Caki2 (cell line): Measurements from ENCODE around the gene ZMPSTE24. TPM values are rescaled to one million over a fixed set of nuclear protein-coding genes. Genes with fewer than 3 reads are reported as not detected.

Experiments
- DNase-seq: peaks from one replicate; pipeline ENCODE4 v3.0.0-alpha.2; 2015; ENCODE audit warnings: low read depth
- in situ Hi-C: cut with HindIII; loops from 2 replicates; pipeline ENCODE4 v1.10.0; 2016; ENCODE audit warnings: low sequenced_read_pairs, low pct_unique_long_range_greater_than_20kb, mixed read lengths
- total RNA-seq: library from RNA; depleted of rRNA; stranded (reverse); fragments of >200 nt; shearing (Covaris generic); gene quantifications from 2 replicates; pipeline ENCODE4 v1.2.3, GENCODE V29; 2014; ENCODE audit warnings: low replicate concordance

The ZMPSTE24 gene
- total RNA-seq, 1 experiment from 2014 or later = 23.7 TPM

DNA sequence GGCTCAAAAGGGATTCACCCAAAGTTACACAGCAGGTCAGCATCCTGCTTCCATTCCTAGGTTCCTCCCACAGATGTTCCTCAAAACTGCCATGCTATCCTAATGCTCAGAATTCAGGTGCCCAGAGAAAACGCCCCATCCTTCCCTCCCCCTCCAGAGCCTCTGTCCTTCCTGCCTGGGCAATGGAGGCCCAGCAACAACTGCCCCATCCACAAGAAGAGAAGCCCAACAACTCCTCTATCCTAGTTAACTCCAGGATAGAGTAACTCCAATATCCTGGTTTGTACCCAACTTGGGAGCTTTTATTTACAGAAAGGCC, 42.2 kb downstream of the ZMPSTE24 start:
- no peak for DNase-seq
- in situ Hi-C loops = no loop called here

DNA sequence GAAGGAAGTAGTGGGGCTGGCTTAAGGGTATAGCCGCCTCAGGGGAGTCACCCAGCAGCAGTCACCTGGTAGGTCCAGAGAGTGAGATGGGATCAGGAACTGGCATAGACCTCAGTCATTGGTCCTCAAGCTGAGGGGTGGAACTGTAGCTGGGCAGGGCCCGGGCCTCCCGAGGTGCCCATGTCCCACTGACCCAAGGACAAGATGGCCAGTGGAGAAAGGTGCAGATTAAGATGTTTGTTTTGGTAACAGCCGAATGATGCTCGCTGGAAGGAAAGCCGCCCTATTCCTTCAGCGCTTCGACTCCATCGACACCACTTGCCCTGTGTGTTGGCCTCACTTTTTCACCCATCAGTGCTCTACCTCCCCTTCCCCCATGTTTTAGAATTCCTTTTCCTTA, 42.6 kb downstream of the ZMPSTE24 start:
- no peak for DNase-seq
- in situ Hi-C loops = no loop called here

DNA sequence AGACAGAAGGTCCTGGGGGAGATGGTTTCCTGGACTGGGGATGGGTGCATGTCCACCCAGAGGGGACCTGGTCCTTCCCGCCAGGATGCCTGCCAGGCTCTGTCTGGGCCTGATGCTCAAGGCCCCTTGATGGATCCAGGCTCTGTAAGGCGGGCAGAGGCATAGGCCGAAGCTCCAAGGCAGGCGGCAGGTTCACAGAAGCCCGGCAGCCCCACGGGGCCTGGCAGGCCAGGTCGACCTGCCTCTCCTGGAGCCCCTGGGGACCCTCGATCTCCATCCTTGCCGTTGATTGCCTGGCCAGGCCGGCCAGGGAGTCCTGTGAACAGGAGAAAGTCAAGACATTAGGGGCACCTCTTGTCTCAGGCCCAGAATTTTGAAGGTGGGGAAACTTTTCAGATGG, 43.0 kb downstream of the ZMPSTE24 start:
- DNase-seq = no peak
- in situ Hi-C loops = no loop called here

DNA sequence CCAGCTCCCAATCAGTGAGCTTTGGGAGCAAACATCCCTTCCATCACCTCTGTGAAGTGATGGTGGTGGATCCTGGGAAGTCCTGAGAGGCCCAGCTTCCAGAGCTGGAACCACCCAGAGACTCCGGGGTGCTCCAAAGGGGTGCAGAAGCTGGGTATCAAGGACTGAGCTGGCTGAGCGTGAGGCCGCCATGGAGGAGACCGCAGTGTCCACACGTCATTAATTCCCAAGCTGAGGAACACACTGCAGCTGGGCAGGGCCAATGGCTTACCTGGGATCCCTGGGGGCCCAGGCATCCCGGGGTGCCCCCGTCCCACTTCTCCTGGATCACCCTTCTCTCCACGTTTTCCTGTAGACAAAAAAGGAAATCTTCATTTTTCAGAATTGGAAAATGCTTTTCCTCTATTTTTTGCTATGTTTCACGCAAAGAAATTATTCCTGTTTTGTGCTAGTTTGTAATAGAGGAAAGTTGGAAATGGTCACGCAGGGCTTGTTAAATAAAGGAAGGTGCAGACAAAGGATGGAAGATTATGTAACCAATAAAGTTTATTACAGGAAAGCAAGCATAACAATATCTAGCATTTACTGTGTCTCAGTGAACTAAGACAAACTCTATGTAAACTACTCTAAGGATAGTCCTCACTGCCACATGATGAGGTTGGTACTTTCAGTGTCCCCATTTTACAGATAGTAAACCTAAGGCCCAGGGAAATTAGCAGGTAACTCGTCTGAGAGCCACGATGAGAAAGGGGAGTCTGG, 43.7 kb downstream of the ZMPSTE24 start:
- no peak for DNase-seq
- in situ Hi-C loops = no loop called here

DNA sequence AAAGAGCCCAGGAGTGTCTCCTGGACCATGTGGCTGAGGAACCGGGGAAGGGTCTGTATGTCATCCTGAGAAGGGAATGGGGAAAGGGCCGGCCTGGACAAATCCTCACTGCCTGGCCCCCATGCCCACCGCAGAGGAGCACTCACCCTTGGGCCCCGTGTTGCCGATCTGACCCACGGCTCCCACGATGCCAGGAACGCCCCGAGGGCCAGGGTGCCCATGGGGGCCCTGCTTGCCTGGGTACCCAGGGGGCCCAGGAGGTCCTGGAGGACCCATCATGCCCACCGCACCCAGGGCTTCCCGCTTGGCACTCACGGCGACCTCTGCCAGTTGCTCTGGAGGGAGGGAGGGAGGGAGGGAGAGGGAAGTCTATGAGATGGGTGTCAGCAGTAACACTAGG, 44.4 kb downstream of the ZMPSTE24 start:
- in situ Hi-C loops = no loop called here
- no peak for DNase-seq

DNA sequence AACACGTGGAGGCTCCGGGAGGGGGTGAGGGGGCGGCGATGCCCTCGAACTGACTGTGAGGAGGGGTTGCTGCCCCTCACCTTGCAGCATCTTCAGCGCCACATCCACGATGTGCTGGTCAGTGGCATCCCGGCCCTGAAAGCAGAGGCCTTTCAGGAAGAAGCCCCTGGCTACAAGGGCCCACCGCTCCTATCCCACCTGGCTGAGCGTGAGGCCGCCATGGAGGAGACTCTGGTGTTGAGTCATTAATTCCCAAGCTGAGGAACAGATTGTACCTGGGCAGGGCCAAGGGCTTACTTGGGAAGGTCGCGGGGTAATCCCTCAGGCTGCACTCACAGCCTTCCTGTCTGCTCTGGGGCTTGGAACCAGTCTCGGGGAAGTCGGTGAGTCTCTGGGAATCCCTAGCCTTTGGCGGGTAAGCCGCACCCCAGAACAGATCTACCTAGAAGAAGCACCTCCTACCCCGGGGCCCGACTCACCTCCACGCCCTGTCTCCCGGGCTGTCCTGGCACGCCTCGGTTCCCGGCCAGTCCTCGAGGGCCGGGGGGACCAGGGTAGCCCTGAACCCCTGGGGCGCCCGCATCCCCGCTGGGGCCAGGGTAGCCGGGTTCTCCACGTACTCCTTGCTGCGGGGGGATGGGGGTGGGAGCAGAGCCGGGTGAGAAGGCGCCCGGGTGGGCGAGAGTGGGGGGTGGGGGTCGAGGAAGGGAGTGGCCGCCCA, 45.2 kb downstream of the ZMPSTE24 start:
- in situ Hi-C loops = no loop called here
- DNase-seq = no peak

DNA sequence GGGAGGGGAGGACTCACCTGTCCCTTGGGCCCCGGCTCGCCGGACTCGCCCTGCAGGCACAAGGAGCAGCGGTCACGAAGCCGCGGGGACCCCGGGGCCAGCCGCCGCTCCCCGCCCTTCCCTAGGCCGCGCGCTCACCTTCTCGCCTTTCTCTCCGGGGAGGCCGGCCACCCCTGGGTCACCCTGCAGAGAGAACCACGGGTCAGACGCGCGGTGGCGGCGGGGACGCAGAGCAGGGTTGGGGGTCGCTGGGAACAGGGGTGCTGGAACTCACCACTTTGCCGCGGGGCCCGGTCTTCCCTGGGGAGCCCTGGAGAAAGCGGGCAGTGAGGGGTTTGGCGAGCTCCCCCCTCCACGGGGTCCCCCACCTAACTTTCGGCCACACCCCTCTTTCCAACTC, 45.8 kb downstream of the ZMPSTE24 start:
- in situ Hi-C loops = no loop called here
- no peak for DNase-seq

DNA sequence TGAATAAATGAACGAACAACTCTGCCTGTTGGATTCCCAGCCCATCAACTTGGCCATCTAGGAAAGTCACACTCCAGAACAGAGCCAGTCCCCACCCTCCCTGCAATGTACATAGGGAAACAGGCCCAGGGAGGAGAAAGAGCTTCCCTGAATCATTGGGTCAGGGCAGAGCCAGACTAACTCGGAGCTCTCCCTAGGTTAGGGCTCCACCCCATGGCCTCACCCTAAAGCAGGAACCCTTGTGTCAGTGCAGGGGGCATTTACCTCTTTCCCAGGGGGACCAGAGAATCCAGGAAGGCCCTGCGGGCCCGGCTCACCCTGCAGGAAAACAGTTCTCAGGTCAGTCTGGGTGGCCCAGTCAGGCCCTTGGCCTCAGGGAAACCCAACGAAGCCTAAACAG, 47.4 kb downstream of the ZMPSTE24 start:
- DNase-seq = no peak
- in situ Hi-C loops = no loop called here

DNA sequence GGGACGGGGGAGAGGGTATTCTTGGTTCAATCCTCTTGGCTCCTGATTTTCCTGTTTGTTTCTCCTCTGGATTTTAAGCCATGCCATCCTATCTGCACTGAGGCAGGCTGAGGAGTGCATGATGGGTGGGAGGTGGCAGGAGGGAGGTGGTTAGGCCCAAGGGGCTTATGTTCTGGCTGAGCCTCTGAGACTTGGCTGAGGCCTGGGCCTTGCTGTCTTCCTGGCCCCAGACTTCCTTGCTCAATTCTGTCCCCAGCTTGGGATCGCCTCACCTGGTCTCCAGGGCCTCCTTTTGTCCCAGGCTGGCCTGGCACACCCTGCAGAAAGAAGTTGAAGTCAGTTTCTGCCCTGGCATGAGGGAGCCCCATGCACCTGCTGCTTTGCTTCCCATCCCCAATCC, 47.8 kb downstream of the ZMPSTE24 start:
- in situ Hi-C loops = no loop called here
- DNase-seq = no peak

DNA sequence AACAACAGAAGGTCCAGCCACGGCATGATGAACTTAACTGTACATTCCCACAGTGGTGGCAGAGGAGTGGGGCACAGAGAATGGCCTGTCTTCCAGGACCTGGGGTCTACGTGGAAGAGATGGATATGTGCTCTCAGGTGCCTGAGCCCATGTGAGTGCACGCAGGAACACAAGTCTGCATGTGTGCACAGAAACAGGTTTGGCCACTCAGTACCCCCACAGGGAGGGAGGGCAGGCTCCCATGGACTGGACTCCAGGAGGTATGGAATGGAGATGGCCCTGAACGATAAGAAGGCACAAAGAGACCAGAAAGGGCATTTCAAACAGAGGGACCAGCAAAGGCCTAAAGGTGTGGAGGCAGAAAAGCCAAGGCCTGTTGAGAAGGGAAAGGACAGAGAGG, 48.3 kb downstream of the ZMPSTE24 start:
- in situ Hi-C loops = no loop called here
- no peak for DNase-seq

DNA sequence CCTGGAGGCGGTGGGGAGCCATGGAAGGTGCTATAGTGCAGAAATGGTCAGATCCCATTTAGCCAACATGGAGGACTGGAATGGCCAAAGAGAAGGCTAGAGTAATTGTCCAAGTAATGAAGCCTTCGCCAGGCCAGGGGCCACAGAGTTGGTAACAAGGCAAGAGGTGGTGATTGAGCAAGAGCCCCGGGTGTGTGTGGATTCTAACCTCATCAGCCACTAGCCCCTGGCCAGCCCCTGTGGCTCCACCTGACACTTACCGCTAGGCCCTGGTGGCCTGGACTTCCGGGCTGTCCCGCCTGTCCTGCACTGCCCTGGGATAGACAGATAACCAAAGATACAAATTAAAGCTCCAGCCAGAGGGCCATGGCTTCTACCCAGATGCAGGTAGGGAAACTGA, 49.1 kb downstream of the ZMPSTE24 start:
- no peak for DNase-seq
- in situ Hi-C loops = no loop called here

DNA sequence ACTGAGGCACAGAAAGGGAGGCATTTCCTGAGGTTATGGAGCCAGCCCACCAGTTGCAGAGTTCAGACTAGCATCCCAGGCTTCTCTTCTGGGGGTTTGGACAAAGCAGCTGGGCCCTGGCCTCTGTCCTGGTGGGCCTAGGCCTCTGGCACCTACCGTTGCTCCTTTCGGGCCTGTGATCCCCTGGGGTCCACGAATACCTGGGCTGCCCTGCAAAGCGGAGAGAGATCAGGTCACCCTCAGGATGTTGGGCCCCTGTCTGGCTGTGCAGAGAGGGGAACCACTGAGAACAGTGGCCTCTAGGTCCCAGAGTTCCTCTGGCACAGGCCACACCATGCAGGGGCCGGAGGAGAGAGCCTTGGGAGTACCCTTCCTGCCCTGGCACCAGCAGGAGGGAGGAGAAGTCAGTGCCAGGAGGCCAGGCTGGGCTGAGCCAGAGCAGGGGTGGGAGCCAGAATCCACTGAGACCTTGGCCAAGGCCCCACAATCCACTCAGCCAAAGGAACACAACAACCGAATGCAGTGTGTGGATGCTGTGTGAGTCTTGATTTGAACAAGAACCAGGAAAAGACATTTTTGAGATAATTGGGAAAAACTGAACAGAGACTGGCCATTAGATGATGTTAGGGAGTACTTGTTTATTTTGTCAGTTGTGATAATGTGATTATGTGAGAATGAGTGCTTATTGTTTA, 50.1 kb downstream of the ZMPSTE24 start:
- no peak for DNase-seq
- in situ Hi-C loops = no loop called here

DNA sequence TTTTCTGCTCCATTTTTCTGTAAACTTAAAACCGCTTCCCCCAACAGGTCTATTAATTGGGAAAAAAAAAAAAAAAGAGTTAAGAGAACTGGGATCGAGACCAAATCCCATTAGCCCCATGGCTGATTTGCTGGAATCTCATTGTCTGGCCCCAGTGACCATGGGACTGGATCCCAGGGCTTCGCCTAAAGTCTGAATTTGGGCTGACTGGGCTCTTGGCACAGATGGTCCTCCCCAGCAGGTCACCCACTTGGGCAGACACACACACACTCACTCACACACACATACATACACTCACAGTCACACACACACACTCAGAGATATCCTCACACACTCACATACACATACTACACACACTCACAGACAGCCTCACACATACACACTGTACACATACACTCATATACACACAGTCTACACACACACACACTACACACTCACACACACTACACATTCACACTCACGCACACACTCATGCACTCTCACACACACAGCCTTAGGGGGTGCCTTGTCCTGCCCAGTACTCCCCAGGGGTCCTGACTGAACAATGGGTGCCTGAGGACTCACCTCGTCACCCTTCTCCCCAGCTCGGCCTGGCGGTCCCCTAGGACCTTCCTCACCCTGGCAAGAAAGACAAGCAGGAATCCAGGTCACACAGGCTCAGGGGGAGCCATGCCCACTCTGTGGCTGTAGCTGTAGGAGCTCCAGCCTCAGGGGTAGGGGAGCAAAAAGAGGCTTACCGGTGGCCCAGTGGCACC, 51.5 kb downstream of the ZMPSTE24 start:
- in situ Hi-C loops = no loop called here
- no peak for DNase-seq

DNA sequence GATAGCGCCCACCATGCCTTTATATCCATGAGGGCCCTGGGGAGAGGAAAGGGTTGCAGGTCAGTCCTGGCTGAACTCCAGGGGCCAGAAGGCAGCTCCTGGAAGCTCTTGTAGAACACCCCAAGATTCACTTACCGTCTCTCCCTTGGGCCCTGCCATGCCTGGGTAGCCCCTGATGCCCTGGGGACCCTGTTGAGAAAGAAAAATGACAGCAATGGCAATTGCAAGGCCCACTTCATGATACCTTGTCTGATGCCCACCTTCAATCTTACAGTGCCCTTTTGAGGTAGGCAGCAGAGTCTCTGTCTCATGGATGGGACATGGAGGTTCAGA, 52.1 kb downstream of the ZMPSTE24 start:
- in situ Hi-C loops = no loop called here
- DNase-seq = no peak

DNA sequence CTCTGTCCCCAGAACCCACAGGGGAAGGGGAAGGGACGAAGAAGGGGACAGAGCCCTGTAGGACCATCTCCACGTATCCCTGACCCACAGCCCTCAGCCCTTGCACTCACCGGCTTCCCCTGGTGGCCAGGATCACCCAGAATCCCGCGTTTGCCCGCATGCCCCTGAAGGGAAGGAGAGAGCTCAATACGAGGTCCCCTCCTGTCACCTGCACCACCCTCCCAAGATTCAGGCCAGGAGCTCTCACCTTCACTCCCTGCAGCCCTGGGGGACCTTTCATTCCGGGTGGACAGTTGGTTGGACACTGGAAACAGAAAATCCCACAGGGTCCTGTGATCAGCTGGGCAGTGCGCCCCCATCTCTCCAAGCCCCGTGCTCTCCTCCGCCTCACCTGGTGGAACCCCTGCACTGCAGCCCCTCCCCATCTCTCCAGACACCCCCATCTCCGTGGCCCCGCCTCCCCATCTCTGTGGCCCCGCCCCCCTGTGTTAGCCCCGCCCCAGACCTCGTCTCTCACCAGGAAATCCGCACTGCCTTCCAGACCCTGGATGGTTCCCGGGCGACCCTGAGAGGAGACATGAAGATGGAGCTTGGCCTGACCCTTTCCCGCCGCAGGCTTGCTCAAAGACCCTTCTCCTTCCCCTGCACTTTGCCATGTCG, 53.1 kb downstream of the ZMPSTE24 start:
- no peak for DNase-seq
- in situ Hi-C loops = no loop called here

DNA sequence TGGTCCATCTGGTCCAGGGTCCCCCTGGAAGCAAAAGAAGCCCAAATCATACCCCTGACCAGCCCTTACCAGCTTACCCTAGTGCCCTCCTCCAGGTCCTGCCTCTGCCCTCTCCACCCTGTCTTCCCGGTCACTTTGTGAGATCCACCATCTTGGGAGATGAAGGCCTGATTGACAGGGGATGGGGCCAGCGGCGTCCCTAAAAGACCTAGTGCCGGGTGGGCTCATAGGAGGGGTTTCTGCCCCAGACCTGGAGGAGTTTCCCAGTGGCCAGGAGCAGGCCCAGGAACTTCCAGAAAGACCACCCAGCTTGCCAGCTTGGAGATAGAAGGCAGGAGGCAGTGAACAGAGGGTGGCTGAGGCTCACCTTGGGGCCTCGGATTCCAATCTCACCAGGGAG, 53.7 kb downstream of the ZMPSTE24 start:
- in situ Hi-C loops = no loop called here
- no peak for DNase-seq

DNA sequence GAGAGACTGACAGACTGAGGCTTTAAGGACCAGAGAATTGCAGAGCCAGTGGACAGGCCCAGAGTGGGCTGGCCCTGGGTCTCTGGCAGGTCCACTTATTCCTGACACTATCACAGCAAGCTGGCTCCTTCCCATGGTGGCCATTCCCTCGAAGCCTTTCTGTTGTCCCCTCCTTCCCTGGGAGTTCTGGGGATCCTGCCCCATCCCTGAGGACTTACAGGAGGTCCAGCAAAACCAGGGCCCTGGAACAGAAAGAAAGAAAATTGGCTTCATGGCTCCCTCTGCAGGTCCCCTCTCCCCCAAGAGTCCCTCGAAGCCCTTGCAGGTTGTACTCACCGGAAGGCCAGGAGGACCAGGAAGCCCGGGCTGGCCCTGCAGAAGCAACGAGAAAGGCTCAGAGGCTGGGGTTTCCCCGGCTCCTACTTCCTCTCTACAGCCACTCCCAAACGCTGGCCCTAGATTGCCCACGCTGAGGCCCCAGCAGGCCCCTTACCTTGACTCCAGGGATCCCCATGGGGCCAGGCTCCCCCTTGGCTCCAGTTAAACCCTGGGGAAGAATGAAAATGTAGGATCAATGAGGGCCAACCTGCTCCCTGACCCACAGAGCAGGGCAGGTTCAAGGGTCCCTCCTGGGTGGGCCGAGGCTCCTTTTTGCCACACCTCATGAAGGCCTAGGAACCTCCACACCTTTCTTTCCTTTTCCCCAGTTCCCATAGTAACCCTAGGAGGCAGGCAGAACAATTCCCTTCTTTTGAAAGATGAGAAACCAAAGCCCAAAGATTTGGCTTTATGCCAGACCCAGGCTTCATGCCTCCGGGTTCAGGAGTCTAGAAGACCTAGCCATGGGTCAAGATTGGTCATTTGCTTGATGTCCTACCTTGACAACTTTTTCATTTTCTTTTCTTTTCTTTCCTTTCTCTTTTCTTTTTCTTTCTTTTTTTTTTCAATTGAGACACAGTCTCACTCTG, 54.5 kb downstream of the ZMPSTE24 start:
- in situ Hi-C loops = no loop called here
- DNase-seq = no peak
